ENCODE data around the gene DRD4.
A peak's percentile ranks its signal among the peaks of the same experiment; 100 is the strongest.

DRD4 gene

DNA sequence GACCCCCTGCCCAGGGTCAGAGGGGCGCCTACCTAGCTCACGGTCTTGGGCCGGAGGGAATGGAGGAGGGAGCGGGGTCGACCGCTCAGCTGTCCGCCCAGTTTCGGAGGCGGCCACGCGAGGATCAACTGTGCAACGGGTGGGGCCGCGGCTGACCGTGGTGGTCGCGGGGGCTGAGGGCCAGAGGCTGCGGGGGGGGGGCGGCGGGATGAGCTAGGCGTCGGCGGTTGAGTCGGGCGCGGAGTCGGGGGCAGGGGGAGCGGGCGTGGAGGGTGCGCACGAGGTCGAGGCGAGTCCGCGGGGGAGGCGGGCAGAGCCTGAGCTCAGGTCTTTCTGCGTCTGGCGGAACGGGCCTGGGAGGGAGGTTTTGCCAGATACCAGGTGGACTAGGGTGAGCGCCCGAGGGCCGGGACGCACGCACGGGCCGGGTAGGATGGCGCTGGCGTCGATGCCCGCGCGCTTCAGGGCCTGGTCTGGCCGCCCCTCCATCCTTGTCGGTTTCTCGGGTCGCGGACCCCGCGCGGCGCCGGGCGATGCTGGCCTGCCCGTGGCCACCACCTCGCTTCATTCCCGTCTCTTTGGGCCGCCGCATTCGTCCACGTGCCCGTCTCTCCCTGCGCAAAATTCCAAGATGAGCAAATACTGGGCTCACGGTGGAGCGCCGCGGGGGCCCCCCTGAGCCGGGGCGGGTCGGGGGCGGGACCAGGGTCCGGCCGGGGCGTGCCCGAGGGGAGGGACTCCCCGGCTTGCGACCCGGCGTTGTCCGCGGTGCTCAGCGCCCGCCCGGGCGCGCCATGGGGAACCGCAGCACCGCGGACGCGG, at the start of gene DRD4:
Gene DRD4, plus strand, starts transcription at position 759 of the 822 bp plus-strand sequence. Its CDS starts 36 bp downstream, at position 795.
- no peak for DNase-seq

DNA sequence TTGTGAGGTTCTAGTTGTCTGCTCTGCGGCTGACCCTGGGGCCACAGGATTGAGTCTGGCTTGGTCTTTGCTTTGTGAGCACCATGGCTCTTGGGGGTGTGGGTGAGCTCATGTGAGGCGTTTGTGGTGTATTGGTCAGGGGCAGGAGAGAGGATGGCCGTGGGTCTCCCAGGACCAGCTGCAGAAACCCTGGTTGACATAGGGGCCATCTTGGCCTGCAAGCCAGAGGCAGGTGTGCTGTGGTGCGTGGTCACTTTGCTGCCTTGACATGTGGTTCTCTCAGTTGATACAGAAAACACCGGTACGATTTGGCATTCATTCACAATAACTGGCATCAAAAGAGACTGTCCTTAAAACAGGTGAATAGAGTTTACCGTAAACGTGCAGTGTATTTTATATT, 49.5 kb upstream of the DRD4 start:
- DNase-seq: no peak

DNA sequence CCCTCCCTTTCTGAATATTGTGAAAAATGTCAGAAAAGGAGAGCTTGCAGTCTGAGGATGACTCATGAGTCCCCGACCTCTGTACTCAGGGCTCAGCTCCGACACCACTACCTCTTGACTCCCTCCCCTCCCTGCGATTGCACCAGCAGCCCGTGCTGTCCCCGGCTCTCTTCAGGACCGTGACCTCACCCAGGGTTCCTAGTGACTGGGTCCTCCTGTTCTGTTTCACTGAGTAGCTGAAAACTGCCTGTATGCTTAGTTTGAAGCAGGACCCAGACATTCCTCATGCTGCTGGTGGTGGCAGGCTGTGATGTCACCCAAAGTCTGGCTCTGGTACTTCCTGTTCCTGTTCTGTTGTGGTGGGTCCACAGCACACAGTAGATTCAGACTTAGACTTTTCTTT, 49.1 kb upstream of the DRD4 start:
- peak; percentile 96 for DNase-seq

DNA sequence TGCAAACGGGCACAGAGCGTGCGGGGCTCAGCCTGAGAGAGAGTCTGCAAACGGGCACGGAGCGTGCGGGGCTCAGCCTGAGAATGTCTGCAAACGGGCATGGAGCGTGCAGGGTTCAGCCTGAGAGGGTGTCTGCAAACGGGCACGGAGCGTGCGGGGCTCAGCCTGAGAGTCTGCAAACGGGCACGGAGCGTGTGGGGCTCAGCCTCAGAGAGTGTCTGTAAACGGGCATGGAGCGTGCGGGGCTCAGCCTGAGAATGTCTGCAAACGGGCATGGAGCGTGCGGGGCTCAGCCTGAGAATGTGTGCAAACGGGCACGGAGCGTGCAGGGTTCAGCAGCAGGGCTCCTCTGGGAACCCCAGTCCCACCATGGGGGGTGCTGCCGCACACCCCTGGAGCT, 47.3 kb upstream of the DRD4 start:
- no peak for DNase-seq

DNA sequence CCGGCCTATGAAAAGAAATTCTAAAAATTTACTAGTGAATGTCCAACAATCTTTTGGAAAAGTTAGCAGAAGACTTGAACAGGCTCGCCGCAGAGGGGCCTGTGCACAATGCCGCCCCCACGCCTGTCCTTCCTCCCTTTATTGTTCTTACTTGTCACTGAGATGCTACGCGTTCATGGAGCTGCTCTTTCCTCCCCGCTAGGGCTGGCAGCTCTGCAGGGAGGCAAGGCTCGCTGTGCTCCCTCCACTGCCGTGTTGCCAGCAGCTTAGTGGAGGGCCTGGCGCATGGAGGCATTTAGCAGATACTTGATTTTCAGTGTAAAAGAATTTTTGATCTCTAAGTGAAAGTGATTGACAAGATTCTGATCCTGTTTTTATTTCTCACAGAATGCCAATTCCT, 46.1 kb upstream of the DRD4 start:
- no peak for DNase-seq

DNA sequence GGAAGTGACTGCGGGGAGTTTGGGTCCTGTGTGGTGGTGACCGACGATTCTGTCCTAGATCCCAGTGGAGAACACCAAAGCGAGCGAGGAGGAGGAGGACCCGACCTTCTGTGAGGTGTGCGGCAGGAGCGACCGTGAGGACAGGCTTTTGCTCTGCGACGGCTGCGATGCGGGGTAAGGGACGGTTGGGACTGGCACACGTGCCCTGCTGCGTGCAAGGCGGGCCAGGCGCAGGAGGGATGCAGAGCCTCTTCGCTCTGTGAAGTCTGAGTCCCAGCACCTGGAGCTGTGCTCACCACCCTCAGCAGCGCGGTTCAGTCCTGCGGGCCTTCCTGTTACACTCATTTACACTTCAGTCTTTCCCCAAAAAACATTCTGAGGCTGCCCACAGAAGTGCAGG, 44.6 kb upstream of the DRD4 start:
- no peak for DNase-seq

DNA sequence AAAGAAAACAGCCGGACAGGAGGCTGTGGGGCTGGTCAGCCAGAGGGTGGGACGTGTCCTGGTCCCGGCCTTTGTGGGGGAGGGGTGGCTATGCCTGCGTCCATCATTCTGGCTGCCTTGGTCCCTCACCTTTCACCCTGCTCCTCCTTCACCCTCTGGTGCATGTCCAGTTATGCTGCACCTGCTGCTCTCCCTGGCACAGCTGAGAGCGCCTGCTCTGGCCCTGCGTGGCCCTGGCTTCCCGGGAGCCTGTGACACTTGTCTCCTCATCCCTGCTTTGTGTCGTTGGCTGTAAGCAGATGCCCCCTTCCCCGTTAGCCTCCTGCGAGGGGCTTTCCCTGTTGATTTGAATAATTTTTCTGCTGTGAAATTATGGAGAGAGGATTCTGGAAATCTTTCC, 44.2 kb upstream of the DRD4 start:
- DNase-seq: no peak

DNA sequence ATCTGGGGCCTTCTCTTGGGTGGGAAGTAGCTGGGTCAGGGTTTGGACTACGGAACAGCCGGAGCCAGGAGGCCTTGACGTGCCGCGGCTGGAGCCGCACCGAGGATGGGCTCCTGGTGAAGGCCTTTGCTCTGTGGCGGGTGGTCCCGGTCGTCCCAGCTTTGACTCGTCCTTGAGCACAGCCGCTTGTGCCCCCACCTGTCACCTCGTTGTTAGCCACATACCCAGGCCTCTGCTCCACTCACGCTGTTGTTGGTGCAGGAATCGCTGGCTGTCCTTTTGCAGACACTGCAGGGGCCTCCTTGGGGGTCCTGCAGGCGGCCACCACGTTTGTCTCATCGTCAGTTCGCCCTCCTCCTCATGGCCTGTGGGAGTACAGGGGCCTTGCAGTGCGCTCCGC, 43.7 kb upstream of the DRD4 start:
- DNase-seq: no peak

DNA sequence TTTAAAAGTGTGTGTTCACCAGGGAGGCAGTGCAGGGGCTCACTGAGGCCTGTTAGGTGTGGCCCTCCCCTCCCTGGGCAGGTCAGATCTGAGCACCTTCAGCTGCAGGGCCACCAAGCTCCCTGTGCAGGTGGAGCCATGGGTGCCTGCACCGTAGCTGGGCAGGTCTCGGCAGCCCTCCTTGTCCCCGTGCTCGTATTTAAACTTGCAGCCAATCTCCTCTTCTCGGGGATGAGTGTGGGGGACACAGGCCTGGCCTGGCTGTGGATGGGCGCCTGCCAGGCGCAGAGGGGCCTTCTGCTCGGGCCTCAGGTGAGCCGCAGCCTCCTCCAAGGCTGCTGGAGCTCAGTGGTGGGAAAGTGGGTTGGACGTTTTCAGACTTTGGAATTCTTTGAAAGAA, 41.7 kb upstream of the DRD4 start:
- no peak for DNase-seq

DNA sequence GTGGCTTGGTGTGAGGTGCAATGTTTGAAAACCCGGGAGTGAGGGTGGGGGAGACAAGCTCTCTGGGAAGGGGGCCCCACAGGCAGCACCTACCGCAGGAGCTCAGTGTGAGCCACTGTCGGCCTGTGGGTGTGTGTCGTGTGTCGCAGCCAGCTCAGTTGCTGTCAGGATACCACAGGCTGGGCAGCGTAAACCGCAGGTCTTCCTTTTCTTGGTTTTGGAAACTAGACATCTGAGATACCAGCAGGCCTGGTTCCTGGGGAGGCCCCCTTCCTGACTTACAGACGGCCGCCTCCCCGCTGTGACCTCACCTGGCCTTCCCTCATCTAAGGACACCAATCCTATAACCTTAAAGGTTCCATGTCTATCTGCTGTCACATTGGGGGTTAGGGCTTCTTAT, 40.7 kb upstream of the DRD4 start:
- no peak for DNase-seq

DNA sequence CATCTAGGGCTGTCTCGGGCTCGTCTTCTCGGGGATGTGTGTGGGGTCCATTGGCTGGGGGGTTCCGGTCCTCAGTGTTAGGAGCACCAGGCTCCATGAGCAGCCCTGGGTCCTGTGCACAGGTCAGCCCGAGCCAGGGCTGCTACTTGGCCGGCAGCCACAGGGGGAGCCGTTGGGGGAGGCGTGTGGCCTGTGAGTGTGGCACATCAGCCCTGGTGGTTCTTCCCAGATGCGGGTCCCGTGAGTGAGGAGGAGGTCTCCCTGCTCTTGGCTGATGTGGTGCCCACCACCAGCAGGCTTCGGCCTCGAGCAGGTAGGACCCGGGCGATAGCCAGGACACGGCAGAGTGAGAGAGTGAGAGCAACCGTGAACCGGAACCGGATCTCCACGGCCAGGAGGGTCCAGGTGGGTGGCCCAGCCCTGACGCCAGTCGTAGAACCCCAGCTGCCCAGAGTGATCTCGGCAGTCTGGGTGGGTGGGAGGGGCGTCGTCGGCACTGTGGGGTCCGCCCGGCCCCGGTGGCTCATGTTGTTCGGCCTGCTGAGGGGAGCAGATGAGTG, 39.8 kb upstream of the DRD4 start:
- DNase-seq: no peak

DNA sequence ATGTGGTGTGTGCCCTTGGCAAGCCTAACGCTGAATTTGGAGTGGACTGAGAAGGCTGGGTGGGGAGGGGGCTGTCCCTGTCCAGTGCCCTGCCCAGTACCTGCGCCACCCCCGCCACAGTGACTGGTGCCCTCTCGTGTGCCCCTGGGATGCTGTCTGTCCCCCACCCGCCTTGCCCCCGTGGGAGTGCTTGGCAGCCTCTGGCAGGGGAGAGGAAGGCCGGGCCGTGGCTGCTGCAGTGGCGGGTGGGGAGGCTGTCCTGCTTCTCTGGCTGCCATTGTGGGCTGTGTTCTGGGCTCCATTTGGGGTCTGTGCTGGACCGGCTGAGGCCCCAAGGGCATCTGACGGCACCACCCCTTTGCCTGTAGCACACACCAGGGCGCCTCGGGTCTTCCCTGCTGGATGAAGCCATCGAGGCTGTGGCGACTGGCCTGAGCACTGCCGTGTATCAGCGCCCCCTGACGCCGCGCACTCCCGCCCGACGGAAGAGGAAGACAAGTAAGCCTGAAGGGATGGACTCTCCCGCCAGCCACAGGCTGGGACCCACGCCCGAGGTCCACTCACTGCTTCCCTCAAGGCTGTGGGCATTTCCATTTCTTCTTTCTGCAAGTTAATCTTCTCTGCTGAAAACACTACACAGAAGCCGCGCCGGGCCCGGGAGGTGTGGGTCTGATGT, 38.9 kb upstream of the DRD4 start:
- DNase-seq: no peak

DNA sequence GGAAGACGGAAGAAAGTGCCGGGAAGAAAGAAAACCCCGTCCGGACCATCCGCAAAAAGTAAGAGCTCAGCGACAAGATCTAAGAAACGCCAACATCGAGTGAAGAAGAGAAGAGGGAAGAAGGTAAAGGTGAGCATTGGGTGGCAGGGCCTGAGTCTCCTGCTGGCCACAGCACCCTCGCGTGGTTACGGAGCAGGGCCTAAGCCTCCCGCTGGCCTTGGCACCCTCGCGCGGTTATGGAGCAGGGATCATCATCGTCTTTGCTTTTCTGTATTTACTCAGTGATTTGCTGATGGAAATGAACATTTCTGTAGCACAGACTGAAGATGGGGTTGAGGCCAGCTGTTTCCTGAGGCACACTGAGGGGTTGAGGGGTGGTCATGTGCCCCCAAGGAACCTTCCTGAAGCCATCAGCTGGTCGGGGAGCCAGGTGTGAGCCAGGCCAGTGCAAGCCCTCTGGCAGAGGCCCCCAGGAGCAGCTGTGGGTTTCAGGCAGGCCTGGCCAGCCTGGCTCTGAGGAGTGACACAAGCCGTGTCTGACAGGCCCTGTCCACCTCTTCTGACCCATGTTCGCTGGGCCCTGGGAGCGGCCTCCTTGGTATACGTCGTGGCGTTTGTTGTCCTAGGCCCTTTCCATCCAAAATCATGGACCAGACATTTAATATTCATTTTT, 35.4 kb upstream of the DRD4 start:
- DNase-seq: no peak

DNA sequence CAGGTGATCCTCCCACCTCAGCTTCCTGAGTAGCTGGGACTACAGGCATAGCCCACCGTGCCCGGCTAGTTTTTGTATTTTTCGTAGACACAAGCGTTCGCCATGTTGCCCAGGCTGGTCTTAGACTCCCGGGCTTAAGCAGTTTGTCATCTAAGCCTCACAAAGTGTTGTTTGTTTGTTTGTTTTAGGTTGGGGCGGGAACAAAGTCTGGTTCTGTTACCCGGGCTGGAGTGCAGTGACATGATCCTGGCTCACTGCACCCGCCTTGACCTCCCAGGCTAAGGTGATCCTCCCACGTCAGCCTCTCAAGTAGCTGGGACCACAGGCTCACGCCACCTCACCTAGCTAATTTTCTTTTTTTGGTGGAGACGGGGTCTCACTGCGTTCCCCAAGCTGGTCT, 33.9 kb upstream of the DRD4 start:
- no peak for DNase-seq

DNA sequence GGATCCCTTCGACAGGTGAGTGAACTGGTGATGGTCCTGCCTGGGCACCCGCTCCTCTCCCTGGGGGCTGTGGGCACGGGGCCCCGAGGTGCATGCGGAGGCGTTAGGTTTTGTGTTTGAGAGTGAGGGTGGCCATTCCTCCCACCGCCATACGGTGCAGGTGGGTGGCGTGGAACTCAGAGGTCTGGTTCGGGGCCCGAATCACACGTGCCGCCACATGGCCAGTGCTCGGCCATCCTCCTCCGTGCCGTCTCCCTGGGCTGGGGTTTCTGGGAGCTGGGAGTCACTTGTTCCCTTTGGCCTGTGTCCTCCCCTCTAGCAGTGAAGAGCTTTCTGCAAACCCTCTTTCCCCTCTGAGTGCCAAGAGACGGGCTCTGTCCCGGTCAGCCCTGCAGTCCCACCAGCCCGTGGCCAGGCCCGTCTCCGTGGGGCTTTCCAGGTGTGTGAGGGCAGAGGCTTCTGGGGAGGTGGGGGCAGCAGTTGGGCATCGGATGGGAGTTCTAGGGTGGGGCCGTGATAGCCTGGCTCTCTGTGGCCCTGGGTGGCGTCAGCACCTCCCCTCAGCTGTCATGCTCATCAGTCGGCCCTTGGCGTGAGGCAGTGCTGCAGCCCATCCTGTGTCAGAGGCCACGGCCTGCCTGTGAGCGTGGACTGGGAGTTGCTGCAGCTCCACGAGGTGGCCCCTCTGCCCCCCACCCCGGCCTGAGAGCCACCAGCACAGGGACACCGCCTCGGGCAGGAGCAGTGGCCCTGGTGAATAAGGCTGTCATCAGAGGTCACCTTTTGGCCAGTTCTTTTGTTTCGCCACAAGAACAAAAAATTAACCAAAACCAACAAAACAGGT, 31.6 kb upstream of the DRD4 start:
- no peak for DNase-seq

DNA sequence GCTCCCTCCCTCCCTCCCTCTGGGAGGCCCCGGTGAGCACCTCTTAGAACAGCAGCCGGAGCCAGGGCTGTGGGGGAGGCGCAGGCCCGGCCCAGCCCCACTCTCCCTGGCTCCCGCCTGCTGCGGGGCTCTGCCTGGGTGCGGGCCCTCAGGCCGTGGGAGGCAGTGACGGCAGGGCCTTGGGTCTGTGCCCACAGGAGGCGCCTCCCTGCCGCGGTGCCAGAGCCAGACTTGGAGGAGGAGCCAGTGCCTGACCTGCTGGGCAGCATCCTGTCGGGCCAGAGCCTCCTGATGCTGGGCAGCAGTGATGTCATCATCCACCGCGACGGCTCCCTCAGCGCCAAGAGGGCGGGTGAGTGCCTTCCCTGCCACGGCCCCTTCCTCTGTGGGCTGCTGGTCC, 30.8 kb upstream of the DRD4 start:
- no peak for DNase-seq

DNA sequence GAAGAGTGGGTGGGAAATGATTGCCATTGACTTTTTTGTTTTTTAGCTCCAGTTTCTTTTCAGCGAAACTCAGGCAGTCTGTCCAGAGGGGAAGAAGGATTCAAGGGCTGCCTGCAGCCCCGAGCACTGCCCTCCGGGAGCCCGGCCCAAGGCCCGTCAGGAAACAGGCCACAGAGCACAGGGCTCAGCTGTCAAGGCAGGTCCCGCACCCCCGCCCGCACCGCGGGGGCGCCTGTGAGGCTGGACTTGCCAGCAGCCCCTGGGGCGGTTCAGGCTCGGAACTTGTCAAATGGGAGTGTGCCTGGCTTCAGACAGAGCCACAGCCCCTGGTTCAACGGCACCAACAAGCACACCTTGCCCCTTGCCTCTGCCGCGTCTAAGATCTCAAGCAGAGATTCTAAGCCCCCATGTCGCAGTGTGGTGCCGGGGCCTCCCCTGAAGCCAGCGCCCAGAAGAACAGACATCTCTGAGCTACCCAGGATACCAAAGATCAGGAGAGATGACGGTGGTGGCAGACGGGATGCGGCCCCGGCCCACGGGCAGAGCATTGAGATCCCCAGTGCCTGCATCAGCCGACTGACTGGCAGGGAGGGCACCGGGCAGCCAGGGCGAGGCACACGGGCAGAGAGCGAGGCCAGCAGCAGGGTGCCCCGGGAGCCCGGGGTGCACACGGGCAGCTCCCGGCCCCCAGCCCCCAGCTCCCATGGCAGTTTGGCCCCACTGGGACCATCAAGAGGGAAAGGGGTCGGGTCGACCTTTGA, 29.9 kb upstream of the DRD4 start:
- DNase-seq: no peak

DNA sequence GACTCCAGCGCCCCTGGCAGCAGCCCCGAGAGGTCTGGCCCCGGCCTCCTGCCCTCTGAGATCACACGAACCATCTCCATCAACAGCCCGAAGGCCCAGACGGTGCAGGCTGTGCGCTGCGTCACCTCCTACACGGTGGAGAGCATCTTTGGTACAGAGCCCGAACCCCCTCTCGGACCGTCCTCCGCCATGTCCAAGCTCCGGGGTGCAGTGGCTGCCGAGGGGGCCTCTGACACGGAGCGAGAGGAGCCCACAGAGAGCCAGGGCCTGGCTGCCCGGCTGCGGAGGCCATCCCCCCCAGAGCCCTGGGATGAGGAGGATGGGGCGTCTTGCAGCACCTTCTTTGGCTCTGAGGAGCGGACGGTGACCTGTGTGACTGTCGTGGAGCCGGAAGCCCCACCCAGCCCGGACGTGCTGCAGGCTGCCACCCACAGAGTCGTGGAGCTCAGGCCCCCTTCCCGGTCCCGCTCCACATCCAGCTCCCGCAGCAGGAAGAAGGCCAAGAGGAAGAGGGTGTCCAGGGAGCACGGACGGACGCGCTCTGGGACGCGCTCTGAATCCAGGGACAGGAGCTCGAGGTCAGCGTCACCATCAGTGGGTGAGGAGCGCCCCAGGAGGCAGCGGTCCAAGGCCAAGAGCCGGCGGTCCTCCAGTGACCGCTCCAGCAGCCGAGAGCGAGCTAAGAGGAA, 29.0 kb upstream of the DRD4 start:
- no peak for DNase-seq

DNA sequence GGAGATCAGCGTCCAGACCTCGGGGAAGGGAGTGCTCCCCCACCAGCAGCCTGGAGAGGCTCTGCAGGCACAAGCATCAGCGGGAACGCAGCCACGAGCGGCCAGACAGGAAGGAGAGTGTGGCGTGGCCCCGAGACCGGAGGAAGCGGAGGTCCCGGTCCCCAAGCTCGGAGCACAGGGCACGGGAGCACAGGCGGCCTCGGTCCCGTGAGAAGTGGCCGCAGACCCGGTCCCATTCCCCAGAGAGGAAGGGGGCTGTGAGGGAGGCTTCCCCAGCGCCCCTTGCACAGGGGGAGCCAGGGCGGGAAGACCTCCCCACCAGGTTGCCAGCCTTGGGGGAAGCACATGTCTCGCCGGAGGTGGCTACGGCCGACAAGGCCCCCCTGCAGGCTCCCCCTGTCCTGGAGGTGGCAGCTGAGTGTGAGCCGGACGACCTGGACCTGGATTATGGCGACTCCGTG, 28.2 kb upstream of the DRD4 start:
- DNase-seq: no peak

DNA sequence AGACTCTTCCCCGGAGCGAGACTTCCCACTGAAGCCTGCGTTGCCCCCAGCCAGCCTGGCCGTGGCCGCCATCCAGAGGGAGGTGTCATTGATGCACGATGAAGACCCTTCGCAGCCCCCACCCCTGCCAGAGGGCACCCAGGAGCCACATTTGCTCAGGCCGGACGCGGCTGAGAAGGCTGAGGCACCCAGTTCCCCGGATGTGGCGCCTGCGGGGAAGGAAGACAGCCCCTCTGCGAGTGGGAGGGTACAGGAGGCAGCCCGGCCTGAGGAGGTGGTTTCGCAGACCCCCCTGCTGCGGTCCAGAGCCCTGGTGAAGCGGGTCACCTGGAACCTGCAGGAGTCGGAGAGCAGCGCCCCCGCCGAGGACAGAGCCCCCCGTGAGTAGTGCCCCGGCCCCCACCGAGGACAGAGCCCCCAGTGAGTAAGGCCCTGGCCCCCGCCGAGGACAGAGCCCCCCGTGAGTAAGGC, 27.7 kb upstream of the DRD4 start:
- DNase-seq: no peak

DNA sequence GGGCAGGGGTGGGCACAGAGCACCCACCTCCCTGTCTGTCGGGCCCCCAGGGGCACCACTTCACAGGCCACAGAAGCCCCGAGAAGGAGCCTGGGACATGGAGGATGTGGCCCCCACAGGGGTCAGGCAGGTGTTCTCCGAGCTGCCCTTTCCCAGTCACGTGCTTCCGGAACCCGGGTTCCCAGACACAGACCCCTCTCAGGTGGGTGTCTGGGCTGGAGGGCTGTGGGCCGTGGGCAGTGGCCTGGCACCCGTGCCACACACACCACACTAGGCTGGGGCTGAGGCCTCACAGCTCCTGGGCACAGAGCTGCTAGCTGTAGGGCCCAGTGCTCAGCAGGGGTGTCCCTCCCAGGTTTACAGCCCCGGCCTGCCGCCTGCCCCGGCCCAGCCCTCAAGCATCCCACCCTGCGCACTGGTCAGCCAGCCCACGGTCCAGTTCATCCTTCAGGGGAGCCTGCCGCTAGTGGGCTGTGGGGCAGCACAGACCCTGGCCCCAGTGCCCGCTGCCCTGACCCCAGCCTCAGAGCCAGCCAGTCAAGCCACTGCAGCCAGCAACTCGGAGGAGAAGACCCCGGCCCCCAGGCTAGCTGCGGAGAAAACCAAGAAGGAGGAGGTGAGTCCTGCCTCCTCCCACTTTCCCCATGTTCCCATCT, 26.8 kb upstream of the DRD4 start:
- DNase-seq: no peak
